NB4 (cell line): ENCODE data around the gene XRCC5.

ENCODE experiments used
- DNase-seq: peaks from one replicate; pipeline ENCODE4 v3.0.0; 2010; ENCODE audit warnings: low read depth
- H3K4me3 ChIP-seq: one replicate; pipeline ENCODE4 v1.5.1; 2011; ENCODE audit warnings: mild to moderate bottlenecking, low read depth, low read length, moderate library complexity
- MYC ChIP-seq: IDR thresholded peaks from 2 replicates; pipeline ENCODE4 v1.6.1; 2011; ENCODE audit warnings: low read depth, low read length
- POLR2A ChIP-seq: IDR thresholded peaks from 2 replicates; pipeline ENCODE4 v1.6.1; 2011; ENCODE audit warnings: mild to moderate bottlenecking; ENCODE audit not compliant: insufficient read length; ENCODE audit errors: extremely low read depth
- TF ChIP-seq, protein P1 (sequence below): IDR thresholded peaks from 2 replicates; pipeline ENCODE4 v1.6.1; 2011; ENCODE audit warnings: low read depth, low read length
- TF ChIP-seq, protein P2 (sequence below): IDR thresholded peaks from one replicate; pipeline ENCODE4 v1.5.1; 2012; ENCODE audit warnings: low read depth, low read length

The XRCC5 gene

DNA sequence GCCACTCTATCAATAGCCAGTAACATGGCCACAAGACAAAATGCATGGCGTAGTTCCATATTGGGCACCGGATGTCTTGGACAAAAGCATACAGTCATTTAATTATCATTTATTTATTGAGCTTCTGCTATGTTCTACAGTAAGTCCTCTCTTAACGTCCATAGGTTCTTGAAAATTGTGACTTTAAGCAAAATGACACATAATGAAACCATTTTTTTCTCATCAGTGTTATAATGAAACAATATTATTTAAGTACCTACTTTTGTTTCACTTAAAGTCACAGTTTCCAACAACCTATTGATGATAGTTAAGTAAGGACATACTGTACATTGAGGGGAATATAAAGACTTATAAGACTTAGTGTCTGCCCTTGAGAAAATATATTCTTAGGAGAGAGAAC is 84.9 kb downstream of the XRCC5 start:
- H3K4me3 ChIP-seq: no peak overlapping the region
- no peak for DNase-seq
- TF ChIP-seq, protein P1, sequence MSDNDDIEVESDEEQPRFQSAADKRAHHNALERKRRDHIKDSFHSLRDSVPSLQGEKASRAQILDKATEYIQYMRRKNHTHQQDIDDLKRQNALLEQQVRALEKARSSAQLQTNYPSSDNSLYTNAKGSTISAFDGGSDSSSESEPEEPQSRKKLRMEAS: no peak
- TF ChIP-seq, protein P2, sequence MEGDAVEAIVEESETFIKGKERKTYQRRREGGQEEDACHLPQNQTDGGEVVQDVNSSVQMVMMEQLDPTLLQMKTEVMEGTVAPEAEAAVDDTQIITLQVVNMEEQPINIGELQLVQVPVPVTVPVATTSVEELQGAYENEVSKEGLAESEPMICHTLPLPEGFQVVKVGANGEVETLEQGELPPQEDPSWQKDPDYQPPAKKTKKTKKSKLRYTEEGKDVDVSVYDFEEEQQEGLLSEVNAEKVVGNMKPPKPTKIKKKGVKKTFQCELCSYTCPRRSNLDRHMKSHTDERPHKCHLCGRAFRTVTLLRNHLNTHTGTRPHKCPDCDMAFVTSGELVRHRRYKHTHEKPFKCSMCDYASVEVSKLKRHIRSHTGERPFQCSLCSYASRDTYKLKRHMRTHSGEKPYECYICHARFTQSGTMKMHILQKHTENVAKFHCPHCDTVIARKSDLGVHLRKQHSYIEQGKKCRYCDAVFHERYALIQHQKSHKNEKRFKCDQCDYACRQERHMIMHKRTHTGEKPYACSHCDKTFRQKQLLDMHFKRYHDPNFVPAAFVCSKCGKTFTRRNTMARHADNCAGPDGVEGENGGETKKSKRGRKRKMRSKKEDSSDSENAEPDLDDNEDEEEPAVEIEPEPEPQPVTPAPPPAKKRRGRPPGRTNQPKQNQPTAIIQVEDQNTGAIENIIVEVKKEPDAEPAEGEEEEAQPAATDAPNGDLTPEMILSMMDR: no peak
- TF ChIP-seq MYC (no peak), POLR2A (no peak)

DNA sequence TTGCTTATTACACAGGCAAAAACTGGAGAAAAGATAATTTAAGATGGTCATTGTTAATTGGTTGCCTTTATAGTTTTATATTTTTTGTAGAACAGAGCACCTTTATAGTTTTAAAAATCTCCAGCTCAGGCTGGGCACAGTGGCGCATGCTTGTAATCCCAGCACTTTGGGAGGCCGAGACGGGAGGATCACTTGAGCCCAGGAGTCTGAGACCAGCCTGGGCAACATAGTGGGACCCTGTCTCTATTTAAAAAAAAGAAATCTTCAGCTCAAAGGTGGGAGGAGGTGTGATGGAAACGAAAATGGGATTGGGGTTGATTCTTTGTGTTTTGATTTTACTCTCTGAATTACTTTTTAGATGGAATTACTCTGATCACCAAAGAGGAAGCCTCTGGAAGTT is 85.4 kb downstream of the XRCC5 start:
- H3K4me3 ChIP-seq: no peak overlapping the region
- TF ChIP-seq, protein P1: no peak
- no peak for TF ChIP-seq POLR2A
- TF ChIP-seq, protein P2: no peak
- no peak for TF ChIP-seq MYC
- no peak for DNase-seq

DNA sequence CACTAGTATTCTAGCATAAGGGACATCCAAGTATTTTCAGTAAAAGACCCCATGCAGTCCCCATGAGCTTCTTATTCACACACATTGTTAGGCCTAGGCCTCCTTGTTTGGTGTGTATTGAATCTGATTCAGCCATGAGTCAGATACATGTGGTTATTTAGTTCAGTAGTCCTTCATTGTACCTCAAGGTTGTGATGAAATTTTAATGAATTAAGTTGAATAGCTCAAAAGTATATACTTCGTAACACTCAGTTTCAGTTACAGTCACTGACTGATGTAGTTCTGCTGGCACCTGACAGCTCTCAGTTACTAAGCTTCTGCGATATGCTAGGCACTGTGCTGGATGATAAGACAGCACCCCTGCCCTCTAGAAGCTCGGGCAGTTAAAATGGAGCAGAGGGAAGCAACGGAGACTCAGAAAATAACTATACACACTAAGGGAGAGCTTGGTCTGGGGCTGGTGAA is 86.4 kb downstream of the XRCC5 start:
- TF ChIP-seq MYC (no peak), POLR2A (no peak)
- TF ChIP-seq, protein P1: no peak
- TF ChIP-seq, protein P2: no peak
- H3K4me3 ChIP-seq: no peak overlapping the region
- peak; percentile 18 for DNase-seq

DNA sequence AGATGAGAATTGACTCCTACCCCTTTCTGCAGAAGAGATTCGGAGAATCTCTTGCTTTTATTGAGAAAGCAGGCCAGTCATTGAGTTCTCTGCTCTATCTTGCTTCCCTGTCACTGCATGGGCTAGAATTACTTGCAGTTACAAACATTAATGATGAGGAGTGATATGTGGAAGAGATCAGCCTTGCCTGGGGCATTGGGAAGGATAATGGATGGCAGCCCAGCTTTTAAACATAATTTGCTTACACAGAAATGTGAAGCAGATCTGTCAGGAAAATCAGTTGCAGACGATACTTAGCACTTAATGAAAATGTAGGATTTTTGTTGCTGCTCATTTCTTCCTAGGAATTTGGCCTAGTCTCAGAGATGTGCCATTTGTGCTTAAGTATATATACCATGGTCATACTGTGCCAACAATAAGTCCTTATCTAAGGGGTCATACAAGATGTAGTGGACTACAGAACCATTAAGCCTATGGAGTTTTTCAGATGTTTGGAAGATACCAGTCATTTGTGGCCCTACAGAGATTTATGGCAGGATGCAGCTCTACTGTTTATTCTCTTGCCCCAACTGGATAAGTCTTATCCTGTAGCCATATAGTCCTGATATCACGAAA is 92.7 kb downstream of the XRCC5 start:
- TF ChIP-seq, protein P1: no peak
- TF ChIP-seq, protein P2: no peak
- TF ChIP-seq POLR2A (no peak), MYC (no peak)
- DNase-seq: no peak
- no peak overlapping the region for H3K4me3 ChIP-seq

DNA sequence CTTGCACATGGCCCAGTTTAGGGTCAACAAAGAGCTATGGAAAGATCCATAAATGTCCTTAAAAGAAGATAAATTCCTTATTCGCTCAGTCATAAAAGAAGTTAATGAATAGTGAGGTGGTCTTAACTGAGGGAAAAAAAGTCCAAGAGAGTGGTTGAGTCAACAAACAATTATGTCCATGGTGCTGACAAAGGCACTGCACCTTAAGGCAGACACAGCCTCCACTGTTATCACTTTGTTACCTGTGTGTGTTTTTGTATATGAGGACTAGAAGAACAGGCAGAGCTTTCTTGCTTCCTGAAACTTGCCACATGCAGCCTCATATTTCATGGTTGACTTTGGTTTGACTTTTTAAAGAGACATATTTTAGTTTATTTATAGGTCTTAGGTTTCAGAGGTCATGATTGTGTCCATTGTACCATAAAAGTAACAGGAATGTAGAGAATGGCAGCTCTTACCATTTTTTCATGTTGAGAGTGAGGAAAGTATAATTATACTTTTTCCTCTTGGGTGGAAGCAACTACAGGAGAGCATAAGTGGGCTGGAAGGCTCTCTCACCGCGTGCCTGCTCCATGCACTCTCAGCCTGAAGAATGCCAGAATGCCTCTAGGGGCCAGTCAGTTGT is 93.6 kb downstream of the XRCC5 start:
- TF ChIP-seq, protein P1: no peak
- TF ChIP-seq, protein P2: no peak
- no peak for TF ChIP-seq POLR2A
- TF ChIP-seq MYC: no peak

More for the DNA sequence above, 93.6 kb downstream of the XRCC5 start:
- no peak for DNase-seq
- no peak overlapping the region for H3K4me3 ChIP-seq
